Stimulated activated CD4-positive, alpha-beta T cell treated with anti-CD3 and anti-CD28 coated beads, Interleukin-4, amount 100 ng/mL, for 1 hour (primary cell): ENCODE data around the gene HEPACAM2.

Experiments
- DNase-seq: peaks from one replicate; pipeline ENCODE4 v3.0.0-alpha.2; 2020

The HEPACAM2 gene

DNA sequence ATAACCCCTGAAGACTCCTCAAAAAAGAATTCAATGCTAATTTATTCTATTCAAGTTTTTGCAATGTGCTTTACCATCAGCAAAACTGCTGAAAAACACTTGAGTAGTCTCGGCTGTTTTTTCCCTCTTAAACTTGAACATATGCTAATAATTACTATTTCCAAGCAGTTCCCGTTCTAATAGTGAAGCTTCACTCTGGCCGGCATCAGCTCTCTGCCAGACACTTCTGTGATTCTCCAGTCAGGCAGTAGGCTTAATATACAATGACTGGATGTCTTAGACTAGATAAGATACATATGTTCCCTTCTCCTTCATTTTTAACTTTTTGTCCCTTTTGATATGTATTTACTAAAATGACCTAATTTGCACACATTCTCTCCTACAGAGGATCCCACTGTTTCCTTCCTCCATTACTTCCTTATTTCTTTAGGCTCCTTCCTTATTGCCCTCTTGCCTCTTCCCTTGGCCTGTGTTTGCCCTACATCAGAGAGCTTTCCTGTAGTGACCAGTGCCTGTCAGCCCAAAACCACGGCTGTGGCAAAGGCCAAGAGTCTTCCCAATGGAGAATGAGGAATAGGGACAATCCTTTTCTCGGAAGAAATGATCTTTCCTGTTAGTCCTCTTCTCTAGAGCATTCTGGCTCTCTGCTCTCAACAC lies 23.5 kb downstream of the HEPACAM2 start:
- DNase-seq: no peak

DNA sequence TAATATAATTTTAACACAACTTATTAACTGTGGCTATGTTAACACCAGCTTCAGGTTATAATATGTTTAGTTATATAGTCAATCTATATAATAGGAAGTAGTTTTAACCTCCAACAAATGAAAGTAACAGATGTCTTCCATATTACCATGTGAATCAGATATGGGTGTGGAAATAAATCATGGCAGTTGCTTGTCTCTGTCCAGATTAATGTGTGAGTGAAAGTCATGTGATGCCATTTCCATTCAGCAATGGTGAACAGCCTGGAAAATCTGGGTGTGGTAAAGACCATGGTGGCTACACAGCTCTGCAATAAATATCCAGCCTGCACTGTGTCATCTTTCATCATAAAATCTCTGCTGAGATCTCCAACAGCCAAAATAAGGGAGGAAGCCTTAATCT lies 27.8 kb downstream of the HEPACAM2 start:
- DNase-seq: no peak

GRCh38 chr7:93196336-93196735 lies 29.9 kb downstream of the HEPACAM2 start:
- no peak for DNase-seq

- DNase-seq: no peak
Measured at GRCh38 chr7:93194386-93194785, 31.9 kb downstream of the HEPACAM2 start.

DNA sequence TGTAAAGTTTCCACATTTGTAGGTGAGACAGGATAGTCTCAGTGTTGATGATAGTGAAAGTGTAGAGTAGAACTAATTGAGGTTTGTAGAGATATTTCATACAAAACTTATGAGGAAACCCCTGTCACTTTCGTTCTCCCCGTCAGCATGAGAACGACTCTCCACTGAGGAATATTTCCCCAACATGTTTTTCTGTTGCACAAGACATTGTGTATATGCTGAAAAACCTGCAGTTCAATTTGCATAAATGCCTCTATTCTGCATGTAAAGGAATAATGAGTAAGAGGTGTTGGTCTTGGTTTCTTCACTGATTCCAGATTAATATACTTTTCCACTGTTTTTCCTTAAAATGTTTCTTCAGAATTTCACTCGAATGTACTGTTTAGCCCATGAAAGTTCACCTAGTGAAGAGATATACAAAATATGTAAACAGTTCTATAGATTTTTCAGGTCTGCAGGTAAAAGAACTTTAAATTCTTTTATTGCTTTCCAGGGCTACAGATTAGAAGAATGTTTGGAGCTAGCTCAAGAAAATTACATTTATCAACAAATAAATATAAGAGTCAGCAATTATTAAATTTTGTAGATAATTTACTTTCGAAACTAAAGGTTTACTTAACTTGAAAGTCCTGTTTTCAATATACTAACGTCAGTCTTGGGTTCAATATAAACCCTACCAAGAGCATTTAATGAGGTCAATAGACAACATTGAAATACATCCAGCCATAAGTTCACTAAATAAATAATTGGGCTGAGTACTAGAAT lies 37.2 kb downstream of the HEPACAM2 start:
- DNase-seq: no peak

DNA sequence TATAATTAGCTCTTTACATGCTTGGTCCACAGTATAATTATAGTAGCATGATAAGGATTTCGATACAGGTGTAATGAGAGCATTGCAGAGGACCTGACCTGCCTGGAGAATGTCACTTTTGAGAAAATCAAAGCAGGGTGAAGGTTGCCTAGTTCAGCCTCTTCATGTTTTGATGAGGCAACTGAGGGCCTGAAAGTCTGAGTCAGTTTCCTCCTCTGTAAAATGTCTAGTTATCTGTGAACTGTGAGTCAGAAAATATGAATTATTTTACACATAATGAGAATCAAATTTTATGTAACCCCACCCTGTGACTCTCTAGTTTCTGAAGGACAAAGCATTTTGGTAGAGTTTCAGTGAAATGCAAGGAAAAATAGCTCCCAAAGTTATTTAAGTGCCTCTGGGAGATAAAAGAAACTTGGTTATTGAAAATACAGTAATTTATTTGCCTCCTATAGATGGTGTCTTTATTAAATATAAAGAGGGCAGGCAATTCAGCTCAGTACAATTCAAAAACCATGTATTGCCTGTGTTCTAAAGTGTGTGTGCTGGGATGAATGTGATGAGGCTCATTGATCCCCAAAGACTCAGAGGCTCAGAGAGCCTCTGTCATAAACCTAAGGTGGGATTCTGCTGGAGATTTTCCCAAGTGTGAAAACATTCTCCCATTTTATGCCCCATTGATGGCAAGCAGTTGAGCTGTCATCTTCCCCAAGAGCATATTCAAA lies 40.8 kb downstream of the HEPACAM2 start:
- DNase-seq: no peak

DNA sequence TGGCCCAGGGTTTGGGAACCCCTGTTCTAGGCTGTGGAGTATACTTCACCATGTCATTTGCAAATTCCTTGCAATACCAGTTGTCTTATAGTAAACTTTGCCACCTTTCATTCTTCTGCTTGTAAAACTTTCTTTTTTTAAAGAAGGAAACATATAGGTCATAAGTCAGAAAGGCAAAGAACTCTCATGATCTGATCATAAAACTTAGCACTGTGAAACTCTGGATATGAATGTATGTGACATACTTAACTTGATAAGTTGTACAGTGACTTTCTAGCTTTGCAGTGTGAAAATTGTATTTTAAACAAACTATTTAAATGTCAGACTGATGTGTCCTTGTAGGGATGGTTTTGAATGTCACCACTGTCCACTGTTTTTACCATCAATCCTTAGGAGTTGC lies 47.1 kb downstream of the HEPACAM2 start:
- DNase-seq: no peak

DNA sequence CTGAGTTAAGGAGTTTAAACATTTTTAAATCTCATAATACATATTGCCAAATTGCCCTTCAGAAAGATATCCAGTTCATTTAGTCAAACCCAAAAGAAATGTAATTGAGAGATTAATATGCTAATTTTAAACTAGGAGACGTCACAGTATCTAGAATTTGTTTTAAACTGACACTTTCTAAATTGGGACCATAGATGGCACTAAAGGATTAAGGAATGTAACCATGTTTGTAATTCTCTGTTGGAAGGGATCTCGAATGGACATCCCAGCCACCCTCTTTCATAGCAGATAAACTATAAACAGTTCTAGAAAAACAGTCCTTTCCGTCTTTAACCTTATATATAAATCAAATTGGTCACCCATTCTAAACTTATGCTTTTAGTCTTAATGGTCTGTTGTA lies 48.1 kb downstream of the HEPACAM2 start:
- no peak for DNase-seq

DNA sequence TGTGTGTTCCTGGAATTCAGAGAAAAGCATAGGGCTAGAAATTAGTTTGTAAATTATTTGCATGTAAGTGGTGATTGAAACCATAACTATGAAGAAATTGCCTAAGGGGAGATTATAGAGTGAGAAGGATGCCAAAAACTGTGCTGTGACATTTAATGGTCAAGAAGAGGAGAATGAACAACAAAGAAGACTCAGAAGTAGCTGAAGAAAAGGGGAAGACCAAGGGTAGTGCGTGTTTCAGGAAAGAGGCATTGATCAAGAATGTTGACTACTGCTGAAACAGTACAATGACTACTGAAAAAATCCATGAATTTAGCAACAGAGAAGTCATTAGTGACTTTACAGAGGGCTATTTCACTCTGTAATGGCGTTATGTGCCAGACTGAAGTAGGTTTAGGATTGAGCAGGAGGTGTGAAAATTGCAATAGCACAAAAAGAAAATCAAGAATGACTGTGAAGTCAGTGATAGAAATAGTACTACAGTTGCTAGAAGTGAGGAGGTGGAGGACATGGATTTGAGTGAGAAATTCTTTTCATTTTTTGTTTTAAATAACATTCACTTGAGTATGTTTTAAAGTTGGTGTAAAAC lies 49.2 kb downstream of the HEPACAM2 start:
- no peak for DNase-seq

DNA sequence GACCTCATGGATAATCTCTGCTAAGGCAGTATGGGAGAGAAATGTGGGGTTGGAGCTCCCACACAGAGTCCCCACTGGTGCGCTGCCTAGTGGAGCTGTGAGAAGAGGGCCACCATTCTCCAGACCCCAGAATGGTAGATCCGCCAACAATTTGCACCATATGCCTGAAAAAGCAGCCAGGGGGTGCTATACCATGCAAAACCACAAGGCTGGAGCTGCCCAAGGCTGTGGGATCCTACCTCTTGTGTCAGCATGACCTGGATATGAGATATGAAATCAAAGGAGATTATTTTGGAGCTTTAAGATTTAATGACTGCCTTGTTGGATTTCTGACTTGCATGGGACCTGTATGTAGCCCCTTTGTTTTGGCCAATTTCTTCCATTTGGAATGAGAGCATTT lies 51.0 kb downstream of the HEPACAM2 start:
- DNase-seq: no peak

DNA sequence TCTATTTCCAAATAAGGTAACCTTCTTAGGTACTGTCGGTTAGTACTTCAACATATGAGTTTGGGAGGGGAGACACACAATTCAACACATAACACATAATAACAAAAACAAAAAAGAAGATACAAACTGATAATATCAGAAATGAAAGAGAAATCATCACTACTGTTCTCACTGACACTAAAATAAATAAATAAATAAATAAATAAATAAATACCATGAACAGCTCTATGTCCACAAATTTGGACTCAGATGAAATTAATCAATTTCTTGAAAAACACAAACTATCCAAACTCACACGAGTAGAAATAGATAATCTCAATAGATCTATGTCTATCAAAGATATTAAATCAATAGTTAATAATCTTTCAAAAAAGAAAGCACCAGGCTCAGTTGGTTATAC lies 53.6 kb downstream of the HEPACAM2 start:
- DNase-seq: no peak

- no peak for DNase-seq
Measured at GRCh38 chr7:93171606-93172226, 54.6 kb downstream of the HEPACAM2 start.

DNA sequence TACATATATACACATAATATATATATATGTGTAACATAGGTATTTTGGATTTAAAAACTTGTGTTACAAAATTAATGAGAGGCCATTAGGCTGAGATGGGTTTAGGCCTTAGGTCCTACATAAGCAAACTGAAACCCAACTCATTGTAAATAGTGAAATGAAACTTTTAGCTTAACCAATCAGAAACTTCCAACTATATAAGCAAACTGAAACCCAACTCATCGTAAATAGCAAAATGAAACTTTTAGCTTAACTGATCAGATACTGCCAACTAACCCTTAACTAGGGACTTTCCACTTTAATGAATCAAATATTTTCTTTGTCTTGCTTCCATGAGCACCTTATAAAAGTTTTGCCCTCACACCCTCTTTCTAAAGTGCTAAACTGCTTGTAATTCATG lies 60.8 kb downstream of the HEPACAM2 start:
- DNase-seq: no peak

- DNase-seq: no peak
Measured at GRCh38 chr7:93164766-93165165, 61.5 kb downstream of the HEPACAM2 start.

GRCh38 chr7:93161181-93161762 lies 65.0 kb downstream of the HEPACAM2 start:
- no peak for DNase-seq

GRCh38 chr7:93160410-93160809 lies 65.9 kb downstream of the HEPACAM2 start:
- DNase-seq: no peak

DNA sequence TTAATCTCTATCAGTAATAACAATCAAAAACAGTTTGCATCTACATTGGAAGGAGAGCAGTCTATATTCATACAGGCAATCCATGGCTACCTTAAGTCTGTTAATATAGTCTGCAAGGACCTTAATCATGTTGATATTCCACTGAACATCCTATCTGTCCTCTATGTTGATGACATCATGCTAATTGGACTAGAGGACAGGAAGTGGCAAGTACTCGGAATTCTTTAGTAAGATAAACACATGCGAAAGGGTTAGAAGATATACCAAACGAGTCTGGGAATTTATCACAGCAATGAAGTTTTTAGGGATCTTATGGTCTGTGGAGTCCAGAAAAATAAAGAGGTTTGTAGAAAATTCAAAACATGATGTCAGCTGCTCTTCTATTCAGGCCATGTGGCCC lies 66.8 kb downstream of the HEPACAM2 start:
- no peak for DNase-seq

- DNase-seq: no peak
Measured at GRCh38 chr7:93156884-93157283, 69.4 kb downstream of the HEPACAM2 start.

DNA sequence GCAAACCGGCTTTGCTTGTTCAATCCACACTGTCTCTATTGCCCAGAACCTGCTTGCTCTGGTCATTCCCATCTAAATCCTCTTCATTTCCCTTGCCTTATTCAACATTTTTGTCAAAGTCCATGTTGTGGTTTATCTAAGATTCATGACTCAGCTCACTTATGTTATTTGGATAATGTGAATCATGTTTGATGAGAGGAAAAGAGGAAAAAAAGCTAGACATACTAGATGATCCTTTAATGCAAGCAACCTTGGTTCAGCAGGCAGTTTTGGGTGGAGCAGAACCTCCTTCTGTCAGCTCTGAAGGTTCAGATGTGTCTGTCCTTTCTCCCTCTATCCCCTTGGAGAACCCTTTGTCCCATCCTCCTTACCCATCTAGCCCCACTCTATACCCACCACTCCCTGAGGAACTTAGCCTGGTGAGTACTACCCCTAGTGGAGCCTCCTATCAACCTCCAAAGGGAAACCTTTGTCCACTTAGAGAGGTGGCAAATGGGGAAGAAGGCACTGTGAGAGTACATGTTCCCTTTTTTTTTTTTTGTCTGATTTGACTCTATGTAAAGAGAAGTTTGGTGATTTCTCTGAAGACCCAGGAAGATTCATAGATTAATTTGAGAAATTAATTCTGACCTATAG lies 76.0 kb downstream of the HEPACAM2 start:
- no peak for DNase-seq

- DNase-seq: no peak
Measured at GRCh38 chr7:93148727-93149126, 77.5 kb downstream of the HEPACAM2 start.

- no peak for DNase-seq
Measured at GRCh38 chr7:93148144-93148543, 78.1 kb downstream of the HEPACAM2 start, which contains the start of gene SAMD9L. SAMD9L (minus strand) TSS chr7:93148385; CDS start chr7:93135971, 12,414 bp downstream.

DNA sequence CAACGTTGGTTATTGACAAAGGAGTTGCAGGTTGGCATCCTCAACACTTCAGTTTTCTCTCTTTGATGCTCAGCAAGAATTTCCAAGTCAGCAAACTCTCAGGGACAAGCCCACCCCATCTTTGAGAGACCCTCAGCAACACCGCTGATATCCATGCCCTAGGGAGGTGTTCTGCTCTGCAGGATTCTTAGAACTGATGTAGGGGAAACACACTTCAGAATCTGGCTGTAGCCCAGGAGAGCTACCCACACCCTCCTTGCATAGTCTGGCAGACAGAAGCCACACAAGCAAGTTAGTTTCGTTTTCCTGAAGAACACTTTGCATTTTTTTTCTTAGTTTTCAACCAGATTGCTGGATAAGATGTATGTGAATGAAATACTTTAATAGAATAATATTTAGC lies 78.9 kb downstream of the HEPACAM2 start:
- DNase-seq: peak; percentile 13
